Ovary (tissue), 3 donors: Measurements from ENCODE around the gene CADPS2.

Source experiments
- CTCF ChIP-seq, 3 donors: fragments of 450-650 bp in 2 of 3; fragments of 200-600 bp in 1 of 3; IDR thresholded peaks; one replicate each; pipeline versions ENCODE4 v1.5.1 to v1.8.0; 2016 to 2022; ENCODE audit warnings: antibody characterized with exemption in 3 of 3, mild to moderate bottlenecking in 1 of 3
- POLR2A ChIP-seq: fragments of 450-650 bp; IDR thresholded peaks from one replicate; pipeline ENCODE4 v1.6.1; 2017; ENCODE audit warnings: antibody characterized with exemption, mild to moderate bottlenecking, moderate library complexity
- donor health status: DM: no; HTN: no; CAD: no.

- TF ChIP-seq CTCF (IDR thresholded peaks at IDR 0.05), result no peak
- no peak for TF ChIP-seq POLR2A
These were observed 443.3 kb downstream of the CADPS2 start for GRCh38 chr7:122442929-122443328.
